ENCODE results near the gene HSBP1L1.
A peak's percentile ranks its signal among the peaks of the same experiment; 100 is the strongest.

Gene HSBP1L1

GRCh38 chr18:79961527-79962291 is 2.7 kb upstream of the HSBP1L1 start:
- DNase-seq (ENCODE audit: low spot score), result peak; percentile 57

DNA sequence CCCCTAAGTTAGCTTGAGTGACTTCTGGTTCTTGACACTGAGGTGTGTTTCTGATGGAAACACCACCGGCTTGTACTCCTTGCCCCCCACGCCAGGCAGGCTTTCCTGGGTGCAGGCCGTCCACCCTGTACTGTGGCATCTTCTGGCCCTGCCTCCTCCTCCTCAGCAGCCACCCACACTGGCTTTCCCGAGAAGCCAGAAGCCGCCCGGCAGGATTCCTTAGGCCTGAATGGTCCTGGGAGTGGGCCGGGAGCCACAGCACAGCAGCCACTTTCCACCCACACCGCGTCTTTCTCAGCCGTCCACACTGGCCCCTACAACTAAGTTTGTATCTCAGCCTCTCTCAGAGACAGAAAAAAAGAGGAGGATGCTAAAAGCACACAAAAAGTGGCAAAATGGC is 2.1 kb upstream of the HSBP1L1 start:
- DNase-seq (ENCODE audit: low spot score), result peak; percentile 61

DNA sequence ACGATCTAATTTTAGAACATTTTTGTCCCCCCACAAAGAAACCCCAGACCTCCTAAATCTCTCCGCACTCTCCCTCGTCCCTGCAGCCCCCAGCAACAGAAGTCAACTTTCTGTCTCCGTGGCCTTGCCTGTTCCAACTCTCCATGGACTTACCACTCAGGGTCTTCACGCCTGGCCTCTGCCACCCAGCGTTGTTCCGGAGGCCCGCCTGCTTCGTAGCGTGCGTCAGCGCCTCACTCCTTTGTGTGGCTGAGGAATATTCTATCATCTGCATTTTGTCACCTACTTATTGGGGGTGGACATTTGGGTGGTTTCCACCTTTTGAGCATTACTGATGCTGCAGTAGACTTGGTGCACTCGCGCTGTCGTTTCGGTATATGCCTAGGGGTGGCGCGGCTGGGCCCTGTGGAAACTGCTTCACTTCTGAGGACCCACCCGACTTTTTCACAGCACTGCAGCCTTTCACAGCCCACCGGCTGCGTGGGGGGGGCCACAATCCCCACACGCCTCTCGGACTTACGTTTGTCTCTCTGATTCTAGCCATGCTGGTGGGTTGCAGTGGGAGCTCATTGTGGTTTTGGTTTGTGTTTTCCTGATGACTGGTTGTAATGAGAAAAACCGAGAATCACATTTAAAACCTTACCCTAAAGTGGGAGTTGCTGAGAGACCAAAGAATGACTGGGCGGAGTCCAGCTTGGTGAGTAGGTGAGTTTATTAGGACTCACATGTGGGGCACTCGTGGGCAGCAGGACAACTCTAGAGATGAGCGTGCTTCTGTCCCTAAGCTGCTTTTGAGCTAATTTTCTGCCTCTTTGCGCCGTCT is 1.4 kb upstream of the HSBP1L1 start:
- DNase-seq (ENCODE audit: low spot score), result no peak

DNA sequence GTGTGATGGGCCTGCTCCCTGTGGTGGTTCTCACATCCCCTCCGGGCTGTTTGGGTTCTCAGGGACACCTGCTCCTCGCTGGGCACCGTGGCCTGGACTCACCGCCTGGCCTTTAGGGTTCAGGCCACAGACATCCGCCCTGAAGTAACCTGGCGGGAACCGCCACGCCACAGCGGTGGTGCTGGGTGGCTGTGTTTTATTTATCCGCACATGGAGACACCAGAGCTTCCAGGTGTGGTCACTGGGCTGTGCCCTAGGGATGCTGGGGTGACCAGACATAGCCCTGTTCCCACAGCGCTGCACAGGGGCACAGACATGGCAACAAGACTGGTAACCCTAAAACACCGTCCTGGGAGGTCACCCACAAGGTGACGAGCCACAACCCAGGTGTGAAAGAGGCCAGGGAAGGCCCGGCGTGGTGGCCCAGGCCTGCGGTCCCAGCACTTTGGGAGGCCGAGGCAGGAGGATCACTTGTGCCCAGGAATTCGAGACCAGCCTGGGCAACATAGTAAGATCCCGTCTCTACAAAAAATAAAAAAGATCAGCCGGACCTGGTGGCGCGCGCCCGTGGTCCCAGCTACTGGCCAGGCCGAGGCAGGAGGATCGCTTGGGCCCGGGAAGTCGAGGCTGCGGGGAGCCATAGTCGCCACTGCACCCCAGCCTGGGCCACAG is 649 bp upstream of the HSBP1L1 start:
- DNase-seq (ENCODE audit: low spot score), result no peak

- peak; percentile 77 for DNase-seq (ENCODE audit: low spot score)
Measured at GRCh38 chr18:79965119-79965902, 868 bp downstream of the HSBP1L1 start.

GRCh38 chr18:79970419-79971133 is 6.1 kb downstream of the HSBP1L1 start:
- DNase-seq (ENCODE audit: low spot score), result no peak

- DNase-seq (ENCODE audit: low spot score), result no peak
Measured at GRCh38 chr18:79971211-79971952, 6.9 kb downstream of the HSBP1L1 start.

DNA sequence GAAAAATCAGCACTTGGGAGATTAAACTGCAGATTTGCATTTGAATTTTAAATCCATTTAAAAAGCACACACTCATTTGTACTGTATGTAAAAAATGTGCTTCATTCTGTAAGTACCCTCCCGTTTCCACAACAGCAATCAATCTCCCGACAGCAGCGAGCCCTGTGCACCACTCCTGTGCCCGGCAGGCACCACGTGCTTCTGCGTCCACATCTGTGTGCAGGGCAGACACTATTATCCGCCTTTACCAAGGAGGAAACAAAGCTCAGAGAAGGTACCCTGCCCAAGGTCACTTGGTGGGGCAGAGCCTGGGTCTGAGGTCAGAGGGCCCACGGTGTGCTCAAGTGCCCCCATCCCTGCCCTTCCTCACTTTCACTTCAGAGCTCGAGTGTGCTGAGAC is 7.5 kb downstream of the HSBP1L1 start:
- DNase-seq (ENCODE audit: low spot score), result no peak

- DNase-seq (ENCODE audit: low spot score), result no peak
Measured at GRCh38 chr18:79972720-79973119, 8.3 kb downstream of the HSBP1L1 start.

- DNase-seq (ENCODE audit: low spot score), result no peak
Measured at GRCh38 chr18:79973517-79973916, 9.1 kb downstream of the HSBP1L1 start.

GRCh38 chr18:79974025-79974654 is 9.7 kb downstream of the HSBP1L1 start:
- DNase-seq (ENCODE audit: low spot score), result no peak

GRCh38 chr18:79975043-79975442 is 10.6 kb downstream of the HSBP1L1 start:
- no peak for DNase-seq (ENCODE audit: low spot score)

GRCh38 chr18:79975985-79976680 is 11.7 kb downstream of the HSBP1L1 start:
- no peak for DNase-seq (ENCODE audit: low spot score)

DNA sequence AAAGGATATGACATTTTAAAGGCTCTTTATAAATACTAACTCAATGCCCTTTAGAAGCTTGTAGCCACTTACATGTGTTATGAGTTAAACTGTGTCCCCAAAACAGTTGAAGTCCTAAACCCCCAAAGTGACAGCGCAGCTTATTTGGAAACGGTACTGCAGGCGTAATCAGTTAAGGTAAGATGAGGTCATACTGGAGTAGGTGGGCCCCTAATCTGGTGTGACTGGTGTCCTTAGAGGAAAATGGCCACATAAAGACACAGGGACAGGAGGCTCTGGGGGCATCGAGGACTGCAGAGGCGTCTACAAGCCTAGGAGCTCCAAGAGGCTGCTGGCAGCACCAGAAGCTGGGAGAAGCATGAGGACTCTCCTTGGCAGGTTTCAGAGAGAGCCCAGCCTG is 15.4 kb downstream of the HSBP1L1 start:
- DNase-seq (ENCODE audit: low spot score), result no peak

- DNase-seq (ENCODE audit: low spot score), result no peak
Measured at GRCh38 chr18:79980585-79980984, 16.1 kb downstream of the HSBP1L1 start.

DNA sequence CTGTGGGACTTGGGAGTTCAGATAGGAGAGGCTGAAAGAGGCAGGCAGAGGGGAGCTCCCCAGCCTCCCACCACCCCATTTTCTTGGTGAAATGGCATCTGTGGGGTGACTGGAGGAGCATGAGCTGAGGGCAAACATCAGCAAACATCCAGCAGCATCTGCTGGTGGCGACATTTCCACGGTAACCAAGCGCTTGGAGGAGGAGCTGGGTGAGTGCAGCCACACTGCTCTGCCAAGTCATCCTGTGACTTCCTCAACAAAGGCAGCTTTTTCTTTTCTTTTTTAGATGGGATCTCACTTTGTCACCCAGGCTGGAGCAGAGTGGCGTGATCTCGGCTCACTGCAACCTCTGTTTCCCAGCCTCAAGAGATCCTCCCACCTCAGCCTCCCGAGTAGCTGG is 18.3 kb downstream of the HSBP1L1 start:
- DNase-seq (ENCODE audit: low spot score), result no peak

DNA sequence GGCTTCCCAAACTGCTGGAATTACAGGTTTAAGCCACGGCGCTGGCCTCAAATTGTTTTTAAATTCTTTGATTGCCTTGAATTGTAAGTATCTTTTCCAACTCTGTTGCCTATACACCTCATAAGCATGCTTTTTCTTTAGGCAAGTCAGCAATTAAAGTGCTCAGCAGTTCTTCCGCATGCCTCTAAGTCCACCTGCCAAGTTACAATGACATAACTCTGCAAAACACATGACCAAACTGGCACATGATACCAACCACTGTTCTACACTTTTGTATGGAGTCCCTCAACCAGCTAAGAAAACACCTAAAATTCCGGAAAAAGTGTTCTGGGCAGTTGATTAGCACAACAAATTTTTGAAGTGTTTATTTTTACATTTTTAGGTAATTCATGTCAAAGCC is 18.8 kb downstream of the HSBP1L1 start:
- DNase-seq (ENCODE audit: low spot score), result no peak

DNA sequence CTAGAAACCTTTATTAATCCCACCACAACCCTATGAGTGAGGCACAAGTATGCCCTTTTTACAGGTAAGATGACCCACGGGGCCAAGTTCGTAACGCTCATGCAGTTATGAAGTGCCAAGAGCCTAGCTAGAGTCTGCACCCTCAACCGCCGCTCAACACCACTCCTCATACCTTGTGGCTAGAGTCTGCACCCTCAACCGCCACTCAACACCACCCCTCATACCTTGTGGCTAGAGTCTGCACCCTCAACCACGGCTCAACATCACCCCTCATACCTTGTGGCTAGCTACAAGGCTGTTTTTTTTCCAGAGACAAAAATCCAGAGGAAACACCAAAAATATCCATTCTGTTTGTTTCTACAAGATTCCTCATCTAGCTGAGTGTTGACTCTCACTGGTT is 19.4 kb downstream of the HSBP1L1 start:
- no peak for DNase-seq (ENCODE audit: low spot score)

GRCh38 chr18:79985172-79985571 is 20.7 kb downstream of the HSBP1L1 start:
- DNase-seq (ENCODE audit: low spot score), result no peak

DNA sequence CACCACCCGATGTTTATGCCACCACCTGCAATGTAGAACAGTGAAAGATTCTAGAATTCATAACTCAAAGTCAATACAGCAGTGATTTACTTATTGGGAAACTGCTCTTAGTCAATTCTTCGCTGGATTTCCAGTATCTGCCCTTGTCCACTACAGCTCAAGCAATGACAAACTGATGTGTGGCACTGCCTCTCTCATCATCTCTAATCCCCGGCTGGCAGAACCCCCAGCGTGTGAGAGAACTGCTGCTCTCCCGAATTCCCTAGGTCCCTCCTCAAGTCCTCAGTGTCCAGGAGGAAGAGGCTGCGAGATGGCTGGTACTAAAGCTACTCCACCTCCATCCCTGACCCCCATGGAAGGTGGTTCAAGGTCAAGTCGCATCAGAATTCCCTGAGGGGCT is 22.3 kb downstream of the HSBP1L1 start:
- DNase-seq (ENCODE audit: low spot score), result peak; percentile 25

All from AG20443 (cell line).